GM18858 (cell line): ENCODE measurements around the gene ARHGAP24.

Experiments used
- ATAC-seq: cut with Tn5 transposase; IDR thresholded peaks from one replicate; pipeline ENCODE4 v1.9.1; 2021; ENCODE audit not compliant: unreplicated experiment

ARHGAP24 gene

GRCh38 chr4:85684676-85685075 lies 209.7 kb downstream of the ARHGAP24 start:
- no peak for ATAC-seq

DNA sequence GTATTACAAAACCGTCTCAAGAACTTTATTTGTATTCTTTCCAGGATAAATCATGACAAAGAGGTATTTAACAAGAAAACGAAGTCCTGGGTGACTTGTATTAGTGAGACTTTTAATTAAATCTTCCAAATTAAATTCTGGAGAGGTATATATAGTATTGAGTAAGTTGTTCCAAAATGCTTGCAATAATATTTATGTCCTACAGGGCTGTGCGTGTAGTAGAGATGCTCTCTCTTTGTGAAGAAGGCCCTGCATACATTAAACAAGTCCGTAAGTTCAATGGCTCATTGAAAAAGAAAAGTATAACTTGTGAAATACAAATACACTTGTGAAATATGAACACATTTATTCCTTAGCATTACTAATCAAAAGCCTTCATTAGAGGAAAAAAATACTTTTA lies 211.4 kb downstream of the ARHGAP24 start:
- no peak for ATAC-seq

DNA sequence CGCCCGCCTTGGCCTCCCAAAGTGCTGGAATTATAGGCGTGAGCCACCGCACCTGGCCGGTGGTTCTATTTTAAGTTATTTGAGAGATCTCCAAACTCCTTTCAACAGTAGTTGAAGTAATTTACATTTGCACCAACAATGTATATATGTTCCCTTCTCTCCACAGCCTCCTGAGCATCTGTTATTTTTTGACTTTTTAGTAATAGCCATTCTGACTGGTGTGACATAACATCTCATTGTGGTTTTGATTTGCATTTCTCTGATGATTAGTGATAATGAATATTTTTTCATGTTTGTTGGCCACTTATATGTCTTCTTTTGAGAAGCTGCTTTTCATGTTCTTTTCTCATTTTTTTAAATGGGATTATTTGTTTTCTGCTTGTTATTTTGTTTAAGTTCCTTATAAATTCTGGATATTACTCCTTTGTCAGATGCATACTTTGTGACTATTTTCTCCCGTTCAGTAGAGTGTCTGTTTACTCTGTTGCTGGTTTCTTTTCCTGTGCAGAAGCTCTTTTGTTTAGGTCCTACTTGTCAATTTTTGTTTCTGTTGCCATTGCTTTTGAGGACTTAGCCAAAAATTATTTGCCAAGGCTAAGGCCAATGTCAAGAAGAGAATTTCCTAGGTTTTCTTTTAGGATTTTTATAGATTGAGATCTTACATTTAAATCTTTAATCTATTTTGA lies 213.2 kb downstream of the ARHGAP24 start:
- no peak for ATAC-seq

DNA sequence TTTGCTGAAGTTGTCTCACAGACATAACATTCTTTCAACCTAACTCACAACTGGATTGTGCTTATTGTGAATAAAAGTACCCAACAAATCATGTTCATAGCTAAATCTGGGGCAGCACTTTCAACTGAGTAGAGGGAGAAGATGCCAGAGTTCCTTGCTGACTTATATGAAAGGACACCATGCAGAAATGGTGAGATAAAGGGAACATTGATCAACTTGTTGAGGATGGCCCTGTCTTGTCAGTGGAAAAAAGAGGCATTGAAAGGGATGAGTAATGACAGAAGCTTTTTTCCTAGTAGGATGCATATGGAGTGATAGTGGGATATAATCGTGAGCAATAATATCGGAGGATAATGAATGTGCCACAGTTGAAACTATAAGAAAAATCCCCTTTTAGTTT lies 221.7 kb downstream of the ARHGAP24 start:
- ATAC-seq, result no peak

DNA sequence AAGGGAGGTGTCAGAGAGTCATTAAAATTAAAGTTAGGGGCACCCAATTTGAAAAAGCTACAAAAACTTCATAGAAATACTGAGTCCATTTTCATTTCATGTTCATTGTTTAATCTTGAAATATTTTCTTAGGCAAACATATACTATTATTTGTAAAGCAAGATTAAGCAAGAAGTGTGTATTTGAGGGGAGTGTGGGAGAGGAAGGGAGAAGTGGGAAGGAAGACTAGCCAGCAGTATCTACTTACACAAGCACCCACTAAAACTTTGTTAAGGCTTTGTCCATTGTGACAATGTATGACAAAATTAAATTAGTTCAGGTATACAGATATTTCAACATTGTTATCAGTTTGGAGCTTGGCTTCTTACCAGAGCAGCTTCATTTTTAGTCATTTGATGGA lies 222.9 kb downstream of the ARHGAP24 start:
- ATAC-seq, result no peak

DNA sequence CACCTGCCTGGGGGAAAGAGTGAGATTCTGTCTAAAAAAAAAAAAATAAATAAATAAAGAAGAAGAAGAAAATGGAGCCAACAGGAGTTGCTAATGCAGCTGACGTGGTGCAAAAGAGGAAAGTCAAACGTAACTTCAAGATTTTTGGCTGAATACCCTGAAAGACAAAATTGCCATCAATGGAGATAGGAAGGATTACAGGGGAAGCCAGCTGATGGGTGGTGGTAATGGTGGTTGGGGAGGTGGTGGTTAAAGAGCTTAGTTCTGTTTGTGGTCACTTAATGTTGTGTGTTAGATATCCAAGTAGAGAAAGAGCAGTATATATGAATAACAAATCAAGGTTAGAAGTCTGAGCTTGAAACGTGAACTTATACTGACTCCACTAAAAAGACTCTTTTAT lies 225.4 kb downstream of the ARHGAP24 start:
- no peak for ATAC-seq

DNA sequence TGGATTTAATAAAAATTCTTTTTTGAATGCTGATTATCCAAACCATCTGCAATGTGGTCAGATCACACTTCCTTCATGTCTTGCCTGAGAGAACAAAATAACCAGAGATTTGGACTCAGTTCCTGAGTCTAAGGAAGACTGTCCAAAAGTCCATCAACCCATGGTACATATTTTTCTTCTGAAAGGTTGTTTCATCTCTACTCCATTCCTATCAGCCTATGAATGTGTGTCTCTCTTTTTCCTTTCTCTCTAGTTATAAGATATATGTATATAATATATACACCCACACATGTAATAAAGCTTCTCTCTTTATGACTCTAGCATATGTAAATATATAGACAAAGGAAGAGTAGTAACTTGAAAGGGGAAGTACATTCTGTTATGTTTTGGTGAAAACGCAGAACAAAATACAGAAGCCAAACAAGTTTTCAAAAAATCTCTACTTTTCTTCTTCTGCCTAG lies 226.9 kb downstream of the ARHGAP24 start:
- ATAC-seq, result peak; percentile 99

DNA sequence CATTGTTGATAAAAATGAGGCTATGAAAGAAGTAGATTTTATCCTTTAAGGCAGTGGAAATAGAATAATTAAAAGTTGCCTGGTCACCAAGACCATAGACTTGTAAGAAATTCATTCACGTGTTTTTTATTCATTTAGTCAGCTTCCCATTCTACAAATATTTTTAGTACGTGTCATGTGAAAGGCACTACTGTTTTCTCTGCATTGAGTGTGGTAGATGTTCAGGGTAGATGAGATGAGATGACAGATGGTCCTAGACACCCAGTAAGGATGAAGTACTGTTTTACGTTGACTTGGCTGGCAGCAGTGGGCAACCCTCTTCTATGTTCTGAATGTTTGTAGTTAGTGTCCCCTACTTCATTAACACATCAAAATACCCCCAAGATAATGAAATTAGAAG lies 228.1 kb downstream of the ARHGAP24 start:
- no peak for ATAC-seq

GRCh38 chr4:85707611-85708010 lies 232.7 kb downstream of the ARHGAP24 start:
- ATAC-seq, result peak; percentile 83

DNA sequence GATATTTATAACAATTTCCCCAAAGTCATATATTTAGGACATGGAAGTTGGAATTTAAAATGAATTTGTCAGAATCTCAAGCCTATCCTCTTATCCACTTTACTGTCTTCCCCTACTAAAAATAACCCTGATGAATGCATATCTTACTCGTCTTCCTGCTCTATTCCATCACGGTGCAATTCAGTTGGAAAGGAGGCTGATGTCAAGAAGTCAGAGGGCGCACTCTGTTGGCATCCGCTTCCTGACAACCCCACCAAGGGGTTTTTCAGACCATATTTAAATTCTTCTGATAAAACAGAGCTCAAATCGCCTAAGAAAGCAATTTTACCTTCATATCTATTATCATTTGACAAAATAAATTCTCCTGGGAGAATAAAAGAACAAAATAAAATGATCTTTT lies 233.5 kb downstream of the ARHGAP24 start:
- ATAC-seq, result no peak

- no peak for ATAC-seq
Measured at GRCh38 chr4:85713005-85713404, 238.1 kb downstream of the ARHGAP24 start.

DNA sequence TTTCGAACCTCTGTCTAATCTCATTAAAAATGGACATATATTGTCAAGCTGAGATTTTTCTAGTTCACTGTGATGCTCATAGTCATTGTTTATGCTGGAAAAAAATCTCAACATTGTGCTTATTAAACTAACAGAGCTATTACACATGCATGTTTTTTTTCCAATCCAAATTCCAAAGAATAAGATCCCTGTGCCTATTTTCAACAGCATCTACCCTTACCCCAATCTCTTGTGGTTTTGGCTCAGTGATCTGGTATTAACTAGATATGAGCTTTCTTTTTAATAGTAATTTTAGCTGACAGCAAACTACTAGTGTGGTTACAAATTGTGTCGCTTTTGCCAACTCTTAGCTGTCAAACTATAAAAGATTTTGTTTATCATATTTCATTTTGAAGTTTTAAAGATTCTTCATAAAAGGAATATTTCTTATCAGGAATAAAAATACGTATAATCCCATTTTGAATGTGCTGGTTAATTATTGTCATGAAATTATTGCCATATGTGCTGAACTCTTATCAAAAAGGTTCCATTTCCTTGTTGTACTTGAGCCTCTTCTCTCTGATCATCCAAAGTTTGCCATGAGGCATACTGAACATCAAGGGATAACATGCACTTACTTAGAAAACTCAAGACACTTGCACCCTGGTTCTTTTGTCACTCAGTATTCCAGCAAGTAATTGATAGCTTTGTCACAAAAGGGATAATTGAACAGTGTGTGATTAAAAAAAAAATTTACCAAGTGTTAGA lies 241.2 kb downstream of the ARHGAP24 start:
- ATAC-seq, result no peak

DNA sequence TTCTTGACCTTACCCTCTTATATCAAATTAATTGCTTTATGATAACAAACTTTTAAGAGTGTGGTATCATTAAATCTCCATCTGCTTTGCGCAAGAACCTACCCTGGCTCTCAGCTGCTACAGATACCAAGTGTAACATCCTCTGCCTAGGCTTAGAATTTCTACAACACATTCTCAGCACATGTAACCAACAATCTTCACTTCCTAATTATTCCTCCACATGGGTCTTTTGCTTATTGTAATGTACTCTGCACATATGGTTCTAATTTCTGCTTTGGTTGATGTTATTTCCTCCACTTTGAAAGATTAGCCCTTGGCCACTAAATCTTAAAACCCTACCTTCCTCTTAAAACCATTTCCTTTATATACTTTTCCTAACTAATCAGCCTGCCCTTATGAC lies 242.4 kb downstream of the ARHGAP24 start:
- no peak for ATAC-seq

GRCh38 chr4:85717847-85718246 lies 242.9 kb downstream of the ARHGAP24 start:
- ATAC-seq, result no peak

- no peak for ATAC-seq
Measured at GRCh38 chr4:85720735-85721134, 245.8 kb downstream of the ARHGAP24 start.

DNA sequence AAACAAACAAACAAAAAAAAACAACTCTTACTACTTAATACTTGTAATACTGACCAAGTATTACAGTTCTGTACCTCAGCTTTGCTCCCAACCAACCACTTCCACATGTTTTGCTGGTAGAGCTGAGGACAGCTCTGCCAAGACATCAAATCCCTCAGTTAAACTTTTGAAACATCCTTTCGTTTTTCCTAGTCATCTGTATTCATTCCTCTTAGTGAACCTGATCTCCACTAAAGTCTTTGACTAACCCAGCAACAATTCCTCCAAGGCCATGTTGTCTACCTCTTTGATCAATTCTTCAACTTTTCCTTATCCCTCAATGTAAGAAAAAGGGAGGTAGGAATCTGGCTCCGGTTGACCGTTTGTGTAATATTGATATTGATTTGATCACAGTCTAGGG lies 247.5 kb downstream of the ARHGAP24 start:
- no peak for ATAC-seq

DNA sequence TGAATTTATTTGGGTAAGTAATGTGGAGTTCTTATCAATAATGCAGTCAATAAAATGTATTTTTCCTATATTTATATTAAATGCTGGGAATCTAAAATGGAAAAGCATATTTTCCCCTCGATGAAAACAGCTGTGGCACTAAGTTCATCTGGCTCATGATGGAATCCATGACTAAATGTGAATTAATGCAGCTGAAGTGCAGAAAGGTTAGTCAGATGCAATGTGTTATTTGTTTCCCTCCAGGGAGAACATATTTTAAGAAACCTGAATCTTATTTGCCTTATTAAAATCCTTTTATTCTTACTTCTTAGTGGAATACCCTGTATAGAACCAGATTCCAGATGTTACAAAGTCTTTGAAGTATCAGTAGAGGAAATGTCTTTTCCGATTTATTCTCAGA lies 247.9 kb downstream of the ARHGAP24 start:
- no peak for ATAC-seq

DNA sequence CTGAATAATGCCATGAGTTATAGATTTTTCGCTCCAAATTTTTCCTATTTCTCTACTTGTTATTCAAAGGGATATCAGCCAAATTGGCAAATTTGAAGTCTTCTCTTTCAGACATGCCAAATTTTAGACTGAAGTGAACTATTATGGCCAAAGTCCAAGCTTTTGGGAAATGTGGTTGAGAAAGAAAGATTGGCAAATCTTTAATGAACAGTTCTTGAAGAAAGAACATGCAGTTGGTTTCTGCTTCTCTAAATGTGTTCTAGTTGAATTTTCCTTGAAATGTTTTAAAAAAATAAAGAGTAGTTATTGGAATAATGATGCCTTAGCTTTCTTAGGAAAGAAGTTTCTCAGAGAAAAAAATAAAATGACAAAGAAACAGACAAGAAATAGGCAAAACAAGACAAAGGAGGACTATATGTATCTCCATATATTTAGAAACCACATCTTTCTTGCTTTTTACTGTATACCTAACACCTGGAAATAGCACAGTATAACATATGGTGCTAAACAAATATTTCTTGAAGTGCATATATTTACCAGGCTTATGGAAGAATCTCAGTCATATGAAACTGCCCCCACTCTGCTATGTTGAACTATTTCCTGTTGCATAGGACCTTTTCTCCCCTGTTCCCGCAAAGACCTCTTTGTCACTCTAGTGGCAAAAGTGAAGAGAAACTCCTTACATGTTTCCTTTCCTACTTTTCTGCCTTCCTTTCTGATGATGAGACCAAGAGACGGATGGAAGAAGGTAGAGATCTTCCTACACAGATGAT lies 250.0 kb downstream of the ARHGAP24 start:
- ATAC-seq, result peak; percentile 38

DNA sequence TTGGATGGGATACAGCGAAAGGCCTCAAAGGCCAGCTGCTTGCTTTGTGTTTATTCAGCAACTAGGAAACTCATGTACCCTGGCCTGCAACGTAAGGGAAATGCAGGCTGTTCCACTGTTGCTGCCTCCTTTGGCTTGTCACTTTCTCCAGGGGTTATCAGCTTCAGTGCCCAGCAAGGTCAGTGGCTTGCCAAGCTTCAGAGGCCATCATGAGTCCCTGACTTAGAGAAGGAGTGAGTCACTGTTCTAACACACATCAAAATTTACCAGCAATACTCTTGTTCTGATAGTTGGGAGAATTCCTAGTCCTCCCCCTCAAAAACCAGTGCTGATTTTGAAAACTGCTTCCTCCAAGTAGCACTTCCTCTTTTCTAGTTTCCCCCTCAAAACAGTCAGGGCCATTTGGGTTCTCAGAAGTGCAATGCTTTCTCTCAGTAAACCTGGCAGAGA lies 250.8 kb downstream of the ARHGAP24 start:
- ATAC-seq, result peak; percentile 83

- ATAC-seq, result no peak
Measured at GRCh38 chr4:85726555-85726954, 251.6 kb downstream of the ARHGAP24 start.

DNA sequence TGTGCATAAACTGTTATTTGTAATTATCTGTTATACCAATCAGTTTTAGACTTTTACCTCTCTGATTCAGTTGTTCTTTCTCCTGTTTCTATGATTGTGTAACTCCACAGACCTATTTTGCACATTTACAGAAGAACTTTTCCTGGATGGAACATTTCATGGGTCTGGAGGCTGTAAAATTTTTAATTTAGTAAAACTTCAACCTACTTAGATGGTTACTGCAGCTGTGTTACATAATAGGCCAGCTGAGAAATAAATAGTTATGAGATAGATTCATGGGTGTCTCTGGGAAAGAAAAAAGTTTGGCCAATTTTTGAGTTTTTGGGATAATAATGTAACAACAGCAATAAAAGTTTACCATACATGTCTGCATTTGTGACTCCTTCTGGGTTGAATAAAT lies 253.5 kb downstream of the ARHGAP24 start:
- no peak for ATAC-seq

DNA sequence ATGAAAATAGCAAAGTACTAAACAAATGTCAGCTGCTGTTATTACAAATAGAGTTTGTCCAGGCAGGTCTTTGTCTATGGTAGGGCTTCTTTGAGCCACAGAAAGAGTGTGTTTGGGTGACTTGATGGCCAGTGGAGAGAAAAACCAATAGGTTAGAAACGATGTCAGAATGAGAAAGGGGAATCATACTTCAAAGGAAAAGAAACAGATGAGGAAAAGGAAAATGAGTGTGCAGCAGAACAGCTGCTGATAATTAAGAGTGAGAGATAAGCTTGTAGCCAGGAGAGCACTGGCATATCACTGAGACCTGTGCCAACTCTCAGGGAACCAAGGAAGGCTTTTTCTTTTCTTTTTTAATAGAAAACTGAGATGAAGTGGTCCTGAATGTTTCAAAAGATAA lies 257.2 kb downstream of the ARHGAP24 start:
- ATAC-seq, result peak; percentile 63
